ENCODE measurements around the gene LRRC3B.

The LRRC3B gene

GRCh38 chr3:26657348-26657976 lies 34.9 kb downstream of the LRRC3B start:
- no peak for DNase-seq (ENCODE audit: low read depth, low spot score)
- no peak for TF ChIP-seq CTCF (IDR thresholded peaks at IDR 0.05; ENCODE audit: low read depth, low read length)
- H3K4me3 ChIP-seq (ENCODE audit: low read depth, low read length): no peak overlapping the region
- in situ Hi-C loops (cut with HindIII; ENCODE audit: low sequenced_read_pairs): no loop called here

GRCh38 chr3:26668171-26668570 lies 45.6 kb downstream of the LRRC3B start:
- DNase-seq (ENCODE audit: low read depth, low spot score): no peak
- no peak overlapping the region for H3K4me3 ChIP-seq (ENCODE audit: low read depth, low read length)
- in situ Hi-C loops (cut with HindIII; ENCODE audit: low sequenced_read_pairs): no loop called here
- TF ChIP-seq CTCF (IDR thresholded peaks at IDR 0.05; ENCODE audit: low read depth, low read length): no peak

GRCh38 chr3:26668696-26669095 lies 46.1 kb downstream of the LRRC3B start:
- TF ChIP-seq CTCF (IDR thresholded peaks at IDR 0.05; ENCODE audit: low read depth, low read length): no peak
- no peak for DNase-seq (ENCODE audit: low read depth, low spot score)
- in situ Hi-C loops (cut with HindIII; ENCODE audit: low sequenced_read_pairs): no loop called here
- H3K4me3 ChIP-seq (ENCODE audit: low read depth, low read length): no peak overlapping the region

- DNase-seq (ENCODE audit: low read depth, low spot score): no peak
- in situ Hi-C loops (cut with HindIII; ENCODE audit: low sequenced_read_pairs): no loop called here
- TF ChIP-seq CTCF (IDR thresholded peaks at IDR 0.05; ENCODE audit: low read depth, low read length): no peak
- H3K4me3 ChIP-seq (ENCODE audit: low read depth, low read length): no peak overlapping the region
Observed at GRCh38 chr3:26675336-26675735, 52.8 kb downstream of the LRRC3B start.

- DNase-seq (ENCODE audit: low read depth, low spot score): no peak
- H3K4me3 ChIP-seq (ENCODE audit: low read depth, low read length): no peak overlapping the region
- TF ChIP-seq CTCF (IDR thresholded peaks at IDR 0.05; ENCODE audit: low read depth, low read length): no peak
- in situ Hi-C loops (cut with HindIII; ENCODE audit: low sequenced_read_pairs): no loop called here
Observed at GRCh38 chr3:26681632-26682031, 59.1 kb downstream of the LRRC3B start.

GRCh38 chr3:26682406-26682805 lies 59.8 kb downstream of the LRRC3B start:
- no peak overlapping the region for H3K4me3 ChIP-seq (ENCODE audit: low read depth, low read length)
- in situ Hi-C loops (cut with HindIII; ENCODE audit: low sequenced_read_pairs): no loop called here
- TF ChIP-seq CTCF (IDR thresholded peaks at IDR 0.05; ENCODE audit: low read depth, low read length): no peak
- DNase-seq (ENCODE audit: low read depth, low spot score): no peak

- H3K4me3 ChIP-seq (ENCODE audit: low read depth, low read length): no peak overlapping the region
- TF ChIP-seq CTCF (IDR thresholded peaks at IDR 0.05; ENCODE audit: low read depth, low read length): no peak
- DNase-seq (ENCODE audit: low read depth, low spot score): no peak
- in situ Hi-C loops (cut with HindIII; ENCODE audit: low sequenced_read_pairs): no loop called here
Observed at GRCh38 chr3:26683902-26684301, 61.3 kb downstream of the LRRC3B start.
